B cell (primary cell): Measurements from ENCODE around the gene KIAA1614. TPM values are rescaled to one million over a fixed set of nuclear protein-coding genes. Genes with fewer than 3 reads are reported as not detected.

Experiments used
- ATAC-seq: fragments of 200-7000 bp; cut with Tn5 transposase; one replicate; pipeline ENCODE4 v1.10.0; 2021; ENCODE audit warnings: low read depth, mild to moderate bottlenecking, moderate number of reproducible peaks, moderate library complexity
- CTCF ChIA-PET: fragments of 350-600 bp; sonication (Branson Sonifier 250); formaldehyde crosslinking; loops from one replicate; lab custom pipeline; 2021; ENCODE audit warnings: antibody characterized with exemption, inconsistent platforms; lab: Charles Lee
- POLR2A ChIA-PET: fragments of 350-600 bp; sonication (Branson Sonifier 250); formaldehyde crosslinking; loops from one replicate; lab custom pipeline; 2021; ENCODE audit warnings: antibody characterized with exemption; lab: Charles Lee
- DNase-seq: peaks from one replicate; pipeline ENCODE4 v3.0.0; 2013
- H2AFZ ChIP-seq: 2 replicates; pipeline ENCODE4 v1.6.1; 2012; ENCODE audit warnings: mild to moderate bottlenecking, low read depth, low read length; ENCODE audit not compliant: insufficient read depth, poor library complexity, severe bottlenecking
- H3K27ac ChIP-seq, 2 donors: 1 replicate in 1 of 2; 2 replicates in 1 of 2; pipeline ENCODE4 v1.5.1; 2012 to 2013; ENCODE audit warnings: low read length in 2 of 2, mild to moderate bottlenecking in 2 of 2, moderate library complexity in 1 of 2
- H3K27me3 ChIP-seq, 4 experiments: fragments of 200-600 bp in 1 of 4; sonication (generic) in 1 of 4; replicated peaks in 1 of 4; 1 replicate in 2 of 4; 2 replicates in 2 of 4; pipeline versions ENCODE4 v1.6.1 to v1.7.0; 2013 to 2016; ENCODE audit warnings: low read length in 3 of 4, mild to moderate bottlenecking in 2 of 4, mixed read lengths in 1 of 4, moderate library complexity in 1 of 4; ENCODE audit not compliant: insufficient read depth in 4 of 4, control insufficient read depth in 3 of 4; ENCODE audit errors: control extremely low read depth in 1 of 4
- H3K36me3 ChIP-seq, 2 experiments: replicated peaks in 1 of 2; 1 replicate in 1 of 2; 2 replicates in 1 of 2; pipeline versions ENCODE4 v1.6.1 to v1.7.1; 2013; ENCODE audit warnings: low read length in 1 of 2; ENCODE audit not compliant: insufficient read depth in 2 of 2, control insufficient read depth in 1 of 2; ENCODE audit errors: control extremely low read depth in 1 of 2, extremely low read depth in 1 of 2
- H3K4me1 ChIP-seq, 2 donors: fragments of 200-600 bp in 1 of 2; sonication (generic) in 1 of 2; 1 replicate in 1 of 2; 2 replicates in 1 of 2; pipeline versions ENCODE4 v1.5.1 to v1.6.1; 2013 to 2017; ENCODE audit warnings: low read length in 2 of 2; ENCODE audit not compliant: control insufficient read depth in 2 of 2, insufficient read depth in 2 of 2
- H3K4me2 ChIP-seq: replicated peaks from 2 replicates; pipeline ENCODE3; 2012; ENCODE audit warnings: mild to moderate bottlenecking, low read depth, low read length; ENCODE audit not compliant: poor library complexity, severe bottlenecking
- H3K4me3 ChIP-seq, 5 experiments: fragments of 200-600 bp in 1 of 5; sonication (generic) in 1 of 5; 1 replicate in 3 of 5; 2 replicates in 2 of 5; pipeline versions ENCODE4 v1.5.1 to v1.7.0; 2011 to 2016; ENCODE audit warnings: low read length in 4 of 5, mild to moderate bottlenecking in 4 of 5, low read depth in 2 of 5, control low read depth in 1 of 5, moderate library complexity in 1 of 5; ENCODE audit not compliant: insufficient read depth in 1 of 5; ENCODE audit errors: control extremely low read depth in 1 of 5, extremely low read depth in 1 of 5
- H3K79me2 ChIP-seq: fragments of 200-600 bp; sonication (generic); one replicate; pipeline ENCODE4 v1.6.0; 2016; ENCODE audit warnings: low read length; ENCODE audit not compliant: control insufficient read depth, insufficient read depth
- H3K9ac ChIP-seq: fragments of 200-600 bp; sonication (generic); 2 replicates; pipeline ENCODE4 v1.6.1; 2017; ENCODE audit warnings: mild to moderate bottlenecking, low read length, moderate library complexity
- H3K9me3 ChIP-seq, 3 donors: one replicate each; pipeline versions ENCODE4 v1.6.1 to v1.7.1; 2013; ENCODE audit warnings: low read length in 2 of 3; ENCODE audit not compliant: control insufficient read depth in 2 of 3, insufficient read depth in 1 of 3; ENCODE audit errors: control extremely low read depth in 1 of 3
- H4K20me1 ChIP-seq: 2 replicates; pipeline ENCODE4 v1.6.0; 2012; ENCODE audit warnings: mild to moderate bottlenecking, low read length; ENCODE audit not compliant: insufficient read depth, control insufficient read depth, poor library complexity, severe bottlenecking
- H3K27ac Mint-ChIP-seq: one replicate; pipeline ENCODE4 v1.8.0; 2021; ENCODE audit warnings: mixed read lengths
- H3K27me3 Mint-ChIP-seq: one replicate; pipeline ENCODE4 v1.8.0; 2021; ENCODE audit warnings: mixed read lengths
- H3K4me1 Mint-ChIP-seq: one replicate; pipeline ENCODE4 v1.8.0; 2021; ENCODE audit warnings: mixed read lengths
- H3K4me3 Mint-ChIP-seq: one replicate; pipeline ENCODE4 v1.8.0; 2021; ENCODE audit warnings: mixed read lengths
- H3K9me3 Mint-ChIP-seq: one replicate; pipeline ENCODE4 v1.8.0; 2022; ENCODE audit warnings: mixed read lengths; ENCODE audit not compliant: insufficient read depth
- EZH2 ChIP-seq: IDR thresholded peaks from 2 replicates; pipeline ENCODE4 v1.6.1; 2012; ENCODE audit warnings: borderline replicate concordance, low read depth, mild to moderate bottlenecking, moderate library complexity, low read length; ENCODE audit not compliant: insufficient read depth, poor library complexity, severe bottlenecking
- WGBS: methylation state at CpG from one replicate; pipeline ENCODE4 v1.1.5; 2013; ENCODE audit warnings: missing lambda C conversion rate; ENCODE audit not compliant: insufficient coverage; 5-methylcytosine and 5-hydroxymethylcytosine counted together
- intact Hi-C: fragments of 100-400 bp; cut with micrococcal nuclease; formaldehyde crosslinking; loops from one replicate; pipeline ENCODE4 v1.10.0; 2022
- polyA plus RNA-seq: library from polyadenylated mRNA; depleted of rRNA; stranded (reverse); fragments of >200 nt; gene quantifications from 2 replicates; pipeline ENCODE4 v1.2.3, GENCODE V29; 2012
- total RNA-seq, 2 donors: library from RNA; stranded (reverse); fragments of 120-200 nt in 1 of 2; gene quantifications; 1 replicate in 1 of 2; 2 replicates in 1 of 2; pipeline versions ENCODE4 v1.2.3 to v1.2.4, GENCODE V29; 2013 to 2022
- TF ChIP-seq, protein P1 (sequence below): fragments of 200-600 bp; IDR thresholded peaks from one replicate; pipeline ENCODE4 v1.8.0; 2022; ENCODE audit warnings: antibody characterized with exemption, mild to moderate bottlenecking

KIAA1614 gene
- total and polyA plus RNA-seq, 2 donors (not counting 1 experiment from before 2014, with no cell fraction given) = 0.03 to 0.22 TPM

DNA sequence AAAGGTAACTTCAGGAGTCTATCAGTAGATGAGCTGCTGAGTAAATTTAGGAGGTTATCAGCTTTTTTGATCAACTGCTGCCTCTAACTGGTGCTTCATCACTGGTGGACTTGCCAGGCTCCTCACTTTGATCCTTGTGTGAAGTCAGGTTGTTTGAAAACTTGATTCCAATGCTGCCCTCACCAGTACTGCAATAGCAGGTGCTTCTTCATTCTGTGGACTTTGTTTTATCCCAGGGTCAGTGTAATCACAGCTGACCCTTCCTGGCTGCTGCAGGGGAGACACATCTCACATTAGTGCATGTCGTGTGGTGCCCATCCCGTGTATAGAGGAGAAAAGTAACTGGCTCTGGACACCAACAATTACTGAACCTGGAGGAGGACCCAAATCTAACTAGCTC is 20.0 kb upstream of the KIAA1614 start:
- Histone ChIP-seq H3K9ac (no peak overlapping the region), H3K79me2 (no peaks in the 10 kb centered on the region), H3K27me3 (no peaks in the 10 kb centered on the region), H3K4me3 (no peak overlapping the region), H3K4me1 (peaks cover 7 to 9% of the 10 kb centered on the region in 2 donors), H3K36me3 (no peaks in the 10 kb centered on the region), H3K4me2 (no peak overlapping the region), H4K20me1 (no peaks in the 10 kb centered on the region), H3K9me3 (no peaks in the 10 kb centered on the region), H2AFZ (no peak overlapping the region), H3K27ac (no peak overlapping the region)
- TF ChIP-seq, protein P1, sequence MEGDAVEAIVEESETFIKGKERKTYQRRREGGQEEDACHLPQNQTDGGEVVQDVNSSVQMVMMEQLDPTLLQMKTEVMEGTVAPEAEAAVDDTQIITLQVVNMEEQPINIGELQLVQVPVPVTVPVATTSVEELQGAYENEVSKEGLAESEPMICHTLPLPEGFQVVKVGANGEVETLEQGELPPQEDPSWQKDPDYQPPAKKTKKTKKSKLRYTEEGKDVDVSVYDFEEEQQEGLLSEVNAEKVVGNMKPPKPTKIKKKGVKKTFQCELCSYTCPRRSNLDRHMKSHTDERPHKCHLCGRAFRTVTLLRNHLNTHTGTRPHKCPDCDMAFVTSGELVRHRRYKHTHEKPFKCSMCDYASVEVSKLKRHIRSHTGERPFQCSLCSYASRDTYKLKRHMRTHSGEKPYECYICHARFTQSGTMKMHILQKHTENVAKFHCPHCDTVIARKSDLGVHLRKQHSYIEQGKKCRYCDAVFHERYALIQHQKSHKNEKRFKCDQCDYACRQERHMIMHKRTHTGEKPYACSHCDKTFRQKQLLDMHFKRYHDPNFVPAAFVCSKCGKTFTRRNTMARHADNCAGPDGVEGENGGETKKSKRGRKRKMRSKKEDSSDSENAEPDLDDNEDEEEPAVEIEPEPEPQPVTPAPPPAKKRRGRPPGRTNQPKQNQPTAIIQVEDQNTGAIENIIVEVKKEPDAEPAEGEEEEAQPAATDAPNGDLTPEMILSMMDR = no peak
- no peak for TF ChIP-seq EZH2
- no peak overlapping the region for H3K27ac Mint-ChIP-seq
- no peaks in the 10 kb centered on the region for H3K9me3 Mint-ChIP-seq
- intact Hi-C loops = no loop called here
- CTCF ChIA-PET = no interaction called here
- H3K4me3 Mint-ChIP-seq = no peak overlapping the region
- H3K4me1 Mint-ChIP-seq = peaks cover 16% of the 10 kb centered on the region
- WGBS = no CpG with 5 or more reads among the region's 2 CpGs
- POLR2A ChIA-PET = no interaction called here
- ATAC-seq (no peak), DNase-seq (no peak)
- no peaks in the 10 kb centered on the region for H3K27me3 Mint-ChIP-seq

DNA sequence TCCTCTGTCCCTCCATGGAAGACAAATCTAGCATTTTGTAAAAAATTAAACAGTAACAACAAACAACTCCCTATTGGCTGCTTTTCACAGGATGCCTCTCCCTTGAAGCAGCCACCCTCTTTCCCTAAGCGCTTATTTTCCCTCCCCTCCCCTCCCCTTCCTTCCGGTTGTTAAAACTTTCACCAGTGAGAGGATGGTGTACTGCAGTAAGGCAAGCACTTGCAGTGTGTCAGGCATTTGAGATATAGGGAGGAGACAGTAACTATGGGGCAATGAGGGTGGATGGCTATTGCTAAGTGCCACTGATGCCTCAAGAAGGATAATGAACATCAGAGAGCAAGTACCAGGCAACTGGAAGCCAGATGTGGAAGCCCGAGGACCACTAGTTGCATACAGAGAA is 19.1 kb upstream of the KIAA1614 start:
- Histone ChIP-seq H3K4me3 (no peak overlapping the region), H3K36me3 (no peaks in the 10 kb centered on the region), H3K4me1 (peaks cover 7 to 8% of the 10 kb centered on the region in 2 donors), H3K4me2 (no peak overlapping the region), H3K9ac (no peak overlapping the region), H3K27me3 (no peaks in the 10 kb centered on the region), H2AFZ (no peak overlapping the region), H3K27ac (no peak overlapping the region), H4K20me1 (no peaks in the 10 kb centered on the region), H3K79me2 (no peaks in the 10 kb centered on the region), H3K9me3 (no peaks in the 10 kb centered on the region)
- TF ChIP-seq, protein P1 = no peak
- TF ChIP-seq EZH2 = no peak
- WGBS = 100% methylated on average over 1 of the region's 3 CpGs
- ATAC-seq (no peak), DNase-seq (no peak)
- H3K9me3 Mint-ChIP-seq = no peaks in the 10 kb centered on the region
- intact Hi-C loops = no loop called here
- ChIA-PET CTCF (no interaction called here), POLR2A (no interaction called here)
- H3K27ac Mint-ChIP-seq = no peak overlapping the region
- H3K27me3 Mint-ChIP-seq = no peaks in the 10 kb centered on the region
- H3K4me3 Mint-ChIP-seq = no peak overlapping the region
- H3K4me1 Mint-ChIP-seq = peaks cover 12% of the 10 kb centered on the region
